ENCODE results near the gene NDOR1. TPM values are rescaled to one million over a fixed set of nuclear protein-coding genes. Genes with fewer than 3 reads are reported as not detected.

NDOR1 gene
- total RNA-seq, 1 donor from 2014 or later, result 20.5 TPM

GRCh38 chr9:137221506-137222111 lies 16.1 kb downstream of the NDOR1 start:
- DNase-seq (ENCODE audit: extremely low spot score, unreplicated experiment), result no peak
- no peak overlapping the region for H3K4me3 Mint-ChIP-seq (ENCODE audit: unreplicated experiment)
- H3K27ac Mint-ChIP-seq (ENCODE audit: unreplicated experiment), result no peak overlapping the region
- no peaks in the 10 kb centered on the region for H3K27me3 Mint-ChIP-seq (ENCODE audit: unreplicated experiment)
- no peaks in the 10 kb centered on the region for H3K36me3 Mint-ChIP-seq (ENCODE audit: unreplicated experiment)
- peaks cover 11% of the 10 kb centered on the region for H3K4me1 Mint-ChIP-seq (ENCODE audit: unreplicated experiment)
- no peak for TF ChIP-seq CTCF (IDR thresholded peaks at IDR 0.05)
- H3K9me3 Mint-ChIP-seq (ENCODE audit: unreplicated experiment), result no peaks in the 10 kb centered on the region

- no peak for TF ChIP-seq CTCF (IDR thresholded peaks at IDR 0.05)
- Mint-ChIP-seq H3K4me3 (ENCODE audit: unreplicated experiment) (peak within 1 kb of the TSS; percentile 74), H3K27me3 (ENCODE audit: unreplicated experiment) (no peaks in the 10 kb centered on the region), H3K36me3 (ENCODE audit: unreplicated experiment) (no peaks in the 10 kb centered on the region), H3K4me1 (ENCODE audit: unreplicated experiment) (peaks cover 13% of the 10 kb centered on the region), H3K27ac (ENCODE audit: unreplicated experiment) (peak within 1 kb of the TSS; percentile 38), H3K9me3 (ENCODE audit: unreplicated experiment) (no peaks in the 10 kb centered on the region)
- DNase-seq (ENCODE audit: extremely low spot score, unreplicated experiment), result no peak
Observed at GRCh38 chr9:137222190-137223077, 16.9 kb downstream of the NDOR1 start, which contains the start of gene RNF208. RNF208 (minus strand) TSS chr9:137222240; CDS start chr9:137221212, 1,028 bp downstream.

GRCh38 chr9:137223078-137223970 lies 17.8 kb downstream of the NDOR1 start:
- H3K4me3 Mint-ChIP-seq (ENCODE audit: unreplicated experiment), result peak overlapping the region; percentile 74
- H3K4me1 Mint-ChIP-seq (ENCODE audit: unreplicated experiment), result peaks cover 15% of the 10 kb centered on the region
- DNase-seq (ENCODE audit: extremely low spot score, unreplicated experiment), result peak; percentile 99
- H3K9me3 Mint-ChIP-seq (ENCODE audit: unreplicated experiment), result no peaks in the 10 kb centered on the region
- H3K27ac Mint-ChIP-seq (ENCODE audit: unreplicated experiment), result peak overlapping the region; percentile 76
- no peaks in the 10 kb centered on the region for H3K36me3 Mint-ChIP-seq (ENCODE audit: unreplicated experiment)
- H3K27me3 Mint-ChIP-seq (ENCODE audit: unreplicated experiment), result no peaks in the 10 kb centered on the region
- TF ChIP-seq CTCF (IDR thresholded peaks at IDR 0.05), result no peak

GRCh38 chr9:137224830-137225694 lies 19.6 kb downstream of the NDOR1 start, which contains the start of gene CYSRT1:
CYSRT1 (plus strand) TSS chr9:137225174; CDS start chr9:137225622, 448 bp downstream.
- no peak for DNase-seq (ENCODE audit: extremely low spot score, unreplicated experiment)
- Mint-ChIP-seq H3K9me3 (ENCODE audit: unreplicated experiment) (no peaks in the 10 kb centered on the region), H3K27me3 (ENCODE audit: unreplicated experiment) (no peaks in the 10 kb centered on the region), H3K36me3 (ENCODE audit: unreplicated experiment) (no peaks in the 10 kb centered on the region), H3K4me1 (ENCODE audit: unreplicated experiment) (peaks cover 10% of the 10 kb centered on the region), H3K4me3 (ENCODE audit: unreplicated experiment) (peak within 1 kb of the TSS; percentile 67), H3K27ac (ENCODE audit: unreplicated experiment) (peak within 1 kb of the TSS; percentile 47)
- TF ChIP-seq CTCF (IDR thresholded peaks at IDR 0.05), result no peak
